ENCODE data around the gene RPS19.

Gene RPS19

GRCh38 chr19:41879080-41879479 is 19.0 kb downstream of the RPS19 start:
- DNase-seq (ENCODE audit: low read depth): no peak

- no peak for DNase-seq (ENCODE audit: low read depth)
These were observed 19.7 kb downstream of the RPS19 start for GRCh38 chr19:41879670-41880328.

GRCh38 chr19:41880329-41880708 is 20.3 kb downstream of the RPS19 start:
- DNase-seq (ENCODE audit: low read depth): no peak

- DNase-seq (ENCODE audit: low read depth): peak; percentile 45
These were observed 22.8 kb downstream of the RPS19 start, which contains the start of gene ARHGEF1 for GRCh38 chr19:41882568-41883462. Gene ARHGEF1 (plus strand): TSS chr19:41883184. CDS start chr19:41888083, 4,899 bp downstream.

- no peak for DNase-seq (ENCODE audit: low read depth)
These were observed 23.4 kb downstream of the RPS19 start for GRCh38 chr19:41883463-41883820.

- DNase-seq (ENCODE audit: low read depth): peak; percentile 79
These were observed 24.0 kb downstream of the RPS19 start for GRCh38 chr19:41883821-41884733.

- DNase-seq (ENCODE audit: low read depth): peak; percentile 70
These were observed 27.0 kb downstream of the RPS19 start for GRCh38 chr19:41886761-41887710.

- peak; percentile 87 for DNase-seq (ENCODE audit: low read depth)
These were observed 27.8 kb downstream of the RPS19 start for GRCh38 chr19:41887711-41888382.

GRCh38 chr19:41888926-41889325 is 28.9 kb downstream of the RPS19 start:
- no peak for DNase-seq (ENCODE audit: low read depth)

- DNase-seq (ENCODE audit: low read depth): no peak
These were observed 29.8 kb downstream of the RPS19 start for GRCh38 chr19:41889896-41890295.

- DNase-seq (ENCODE audit: low read depth): no peak
These were observed 30.9 kb downstream of the RPS19 start for GRCh38 chr19:41890936-41891335.

- DNase-seq (ENCODE audit: low read depth): no peak
These were observed 32.3 kb downstream of the RPS19 start for GRCh38 chr19:41892173-41892902.

- no peak for DNase-seq (ENCODE audit: low read depth)
These were observed 33.8 kb downstream of the RPS19 start for GRCh38 chr19:41893899-41894298.

- no peak for DNase-seq (ENCODE audit: low read depth)
These were observed 34.3 kb downstream of the RPS19 start for GRCh38 chr19:41894350-41894749.

GRCh38 chr19:41895745-41896580 is 35.9 kb downstream of the RPS19 start:
- no peak for DNase-seq (ENCODE audit: low read depth)

GRCh38 chr19:41896581-41896942 is 36.5 kb downstream of the RPS19 start:
- DNase-seq (ENCODE audit: low read depth): no peak

- no peak for DNase-seq (ENCODE audit: low read depth)
These were observed 37.1 kb downstream of the RPS19 start for GRCh38 chr19:41897181-41897580.

GRCh38 chr19:41897820-41898219 is 37.8 kb downstream of the RPS19 start:
- no peak for DNase-seq (ENCODE audit: low read depth)

GRCh38 chr19:41898235-41898634 is 38.2 kb downstream of the RPS19 start:
- DNase-seq (ENCODE audit: low read depth): no peak
